HG03575 (cell line): ENCODE data around the gene SOWAHA.

Experiments used
- ATAC-seq: cut with Tn5 transposase; IDR thresholded peaks from one replicate; pipeline ENCODE4 v1.9.1; 2021; ENCODE audit not compliant: unreplicated experiment, insufficient number of reproducible peaks, low FRiP score; ENCODE audit errors: extremely low read depth

Gene SOWAHA

DNA sequence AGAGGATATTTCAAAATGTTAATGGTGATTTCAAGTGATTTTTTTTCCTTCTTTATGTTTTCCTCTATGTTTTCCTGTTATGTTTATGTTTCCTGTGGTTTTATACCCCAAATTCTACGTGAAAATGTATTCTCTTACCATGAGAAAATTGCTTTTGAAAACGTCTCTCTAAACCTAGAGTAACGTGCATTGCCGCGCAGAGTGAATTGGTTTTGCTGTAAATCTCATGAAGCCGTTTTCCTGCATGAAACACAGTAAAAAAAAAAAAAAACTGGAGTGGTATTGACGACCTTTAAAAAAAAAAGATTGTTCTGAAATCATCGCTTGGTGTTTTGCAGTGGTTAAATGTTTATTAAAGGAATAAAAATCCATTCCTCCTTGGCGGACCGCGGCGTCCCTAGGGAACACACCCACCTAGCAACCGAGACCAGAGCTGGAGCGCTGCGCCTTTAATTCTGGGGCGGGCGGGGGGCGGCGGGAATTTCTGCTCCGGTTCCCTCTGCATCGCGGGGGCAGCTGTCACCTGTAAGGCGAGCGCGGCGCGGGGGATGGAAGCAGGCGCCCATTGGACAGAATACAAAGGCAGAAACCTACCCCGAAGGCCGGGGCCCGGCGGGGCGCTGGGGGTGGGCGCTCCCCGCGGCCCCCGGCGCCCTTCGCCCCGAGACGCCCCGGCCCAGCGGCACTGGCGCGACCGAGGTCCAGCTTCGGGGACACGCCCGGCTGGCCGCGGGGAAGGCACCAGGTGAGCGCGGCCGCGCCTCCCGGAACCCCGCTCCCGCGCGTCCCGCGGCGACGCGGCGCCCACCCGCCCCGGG, at the start of gene SOWAHA:
Gene SOWAHA, plus strand, starts transcription at position 522 of the 818 bp plus-strand sequence. CDS start 320 bp downstream, outside the sequence.
- no peak for ATAC-seq

DNA sequence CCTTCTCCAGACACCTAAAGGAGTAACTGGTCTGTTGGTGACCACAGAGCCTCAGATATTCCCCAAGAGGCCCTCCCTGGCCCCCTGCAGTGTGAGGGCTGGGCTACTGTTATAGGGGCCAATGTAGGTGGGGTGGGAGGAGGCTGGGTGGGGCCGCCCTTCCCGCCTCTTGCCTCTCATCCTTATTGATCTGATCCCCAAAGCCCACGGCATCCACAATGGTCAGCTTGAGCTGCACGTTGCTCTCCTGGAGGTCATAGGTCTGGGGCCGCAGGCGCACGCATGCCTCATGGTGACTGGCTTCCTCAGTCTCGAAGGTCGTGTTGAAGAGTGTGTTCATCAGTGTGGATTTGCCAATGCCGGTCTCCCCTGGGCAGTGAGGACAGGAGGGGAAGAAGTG, 49.1 kb upstream of the SOWAHA start:
- ATAC-seq: no peak

DNA sequence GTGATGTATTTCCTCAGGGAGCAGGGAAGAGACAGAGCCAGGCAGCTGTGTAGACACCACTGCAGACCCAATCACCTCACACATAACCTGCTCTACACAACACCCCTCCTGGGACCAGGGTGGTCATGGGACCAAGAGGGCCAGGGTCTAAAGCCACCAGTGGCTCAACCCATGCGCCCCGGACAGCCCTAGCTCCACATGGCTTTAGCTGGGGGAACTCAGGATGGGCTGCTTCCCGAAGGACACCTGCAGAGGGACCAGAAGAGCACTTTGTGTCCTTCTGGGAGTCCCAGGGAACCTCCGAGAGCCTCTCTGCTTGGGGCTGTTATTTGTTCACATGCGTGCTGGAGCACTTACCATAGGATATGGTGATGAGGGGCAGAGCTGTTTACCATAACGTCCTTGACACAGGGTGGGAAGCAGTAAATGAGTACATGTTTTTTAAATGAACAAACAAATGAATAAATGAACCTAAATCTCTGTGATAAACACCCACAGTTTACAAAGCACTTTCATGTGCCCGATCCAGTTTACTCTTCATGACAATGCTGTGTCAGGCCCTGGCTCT, 48.3 kb upstream of the SOWAHA start:
- ATAC-seq: no peak

DNA sequence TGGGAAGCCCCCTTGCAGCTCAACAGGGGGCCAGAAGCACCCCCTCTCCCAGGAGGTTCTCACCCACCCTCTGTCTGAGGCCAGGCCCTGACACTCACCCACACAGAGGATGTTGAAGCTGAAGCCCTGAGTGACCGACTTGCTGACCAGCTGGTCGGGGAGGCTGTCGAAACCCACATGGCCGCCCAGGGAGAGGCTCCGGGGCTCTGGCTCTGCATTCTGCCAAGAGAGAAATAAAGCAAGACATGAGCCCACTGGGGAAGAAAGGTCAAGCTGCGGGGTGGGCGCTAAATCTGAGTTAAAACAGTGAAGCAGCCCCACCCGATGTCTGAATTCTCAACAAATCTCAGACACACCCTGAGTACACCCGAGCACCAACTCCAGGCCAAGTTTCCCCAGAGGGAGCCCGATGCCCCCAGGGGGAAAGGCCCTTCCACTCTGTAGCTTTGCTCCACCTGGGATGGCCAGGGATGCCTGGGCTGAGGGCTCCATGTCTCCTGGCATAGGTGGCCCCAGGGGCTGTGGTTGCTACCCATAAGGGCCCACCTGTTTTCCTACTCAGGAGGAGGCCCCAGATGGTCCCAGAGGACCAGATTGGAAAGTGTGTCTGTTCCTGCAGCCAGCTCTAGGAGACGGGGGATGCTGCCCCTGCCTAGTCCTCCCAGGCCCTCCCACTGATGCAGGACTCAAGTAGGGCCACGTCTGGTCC, 47.6 kb upstream of the SOWAHA start:
- no peak for ATAC-seq

GRCh38 chr5:132766020-132766805, 46.9 kb upstream of the SOWAHA start:
- no peak for ATAC-seq

DNA sequence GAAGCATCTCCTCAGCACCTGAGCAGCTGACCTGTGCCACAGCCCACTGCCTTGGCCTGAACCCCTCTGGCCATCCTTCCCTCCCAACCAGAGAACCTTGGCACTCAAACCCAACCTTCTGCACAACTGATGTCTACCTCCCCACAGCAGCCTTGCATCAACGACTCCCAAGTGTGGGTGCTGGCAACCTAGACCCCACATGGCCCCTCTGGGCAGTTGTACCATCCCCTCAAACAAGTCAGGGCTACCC, 46.4 kb upstream of the SOWAHA start:
- no peak for ATAC-seq

GRCh38 chr5:132767150-132767549, 46.0 kb upstream of the SOWAHA start:
- no peak for ATAC-seq

DNA sequence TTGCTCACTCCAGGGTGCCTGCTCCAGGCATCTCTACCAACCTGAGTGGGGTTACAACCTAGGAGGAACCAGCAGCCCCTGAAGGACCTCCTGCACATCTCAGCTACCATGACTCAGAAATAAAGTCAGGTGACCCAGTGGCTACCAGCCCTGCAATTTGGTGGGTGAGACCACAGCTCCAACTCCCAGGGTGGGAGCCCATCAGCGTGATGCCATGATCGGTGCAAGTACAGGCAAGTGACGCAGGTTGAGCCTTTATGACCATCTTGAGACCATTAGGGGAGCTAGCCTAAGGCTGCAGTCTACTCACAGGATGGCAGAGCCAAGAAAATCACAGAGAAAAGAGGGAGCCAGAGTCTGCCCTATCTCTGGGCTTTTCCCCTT, 44.6 kb upstream of the SOWAHA start:
- ATAC-seq: no peak

DNA sequence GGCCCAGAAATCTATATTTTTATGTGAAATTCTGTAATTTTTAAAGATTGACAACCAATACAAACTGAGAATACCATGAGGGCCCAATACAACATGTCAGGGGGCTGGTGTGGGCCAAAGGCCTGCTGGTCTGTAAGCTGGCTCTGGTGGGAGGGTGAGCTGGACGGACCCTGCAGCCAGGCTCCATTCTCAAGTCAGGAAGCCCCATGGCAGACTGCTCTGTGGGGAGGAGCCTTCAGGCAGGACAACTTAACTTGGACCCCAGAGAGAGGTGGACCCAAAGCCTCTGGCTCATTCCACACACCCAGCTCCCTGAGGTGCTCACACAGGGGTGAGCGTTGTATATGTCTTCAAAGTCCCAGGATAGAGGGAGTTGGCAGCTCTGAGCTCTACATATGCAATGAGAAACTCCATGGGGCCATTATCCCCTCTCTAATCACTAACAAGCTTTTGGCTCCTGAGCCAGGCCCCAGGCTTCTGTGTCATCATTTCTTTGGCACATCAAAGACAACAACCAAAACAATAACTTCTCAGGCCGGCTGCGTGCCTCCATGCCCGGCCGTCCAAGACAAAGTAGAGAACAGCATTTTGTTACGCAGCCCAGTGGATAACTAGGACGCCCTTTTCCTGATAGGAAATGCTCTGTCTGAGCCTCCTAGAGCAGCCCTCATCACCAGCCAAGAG, 42.5 kb upstream of the SOWAHA start:
- ATAC-seq: no peak

DNA sequence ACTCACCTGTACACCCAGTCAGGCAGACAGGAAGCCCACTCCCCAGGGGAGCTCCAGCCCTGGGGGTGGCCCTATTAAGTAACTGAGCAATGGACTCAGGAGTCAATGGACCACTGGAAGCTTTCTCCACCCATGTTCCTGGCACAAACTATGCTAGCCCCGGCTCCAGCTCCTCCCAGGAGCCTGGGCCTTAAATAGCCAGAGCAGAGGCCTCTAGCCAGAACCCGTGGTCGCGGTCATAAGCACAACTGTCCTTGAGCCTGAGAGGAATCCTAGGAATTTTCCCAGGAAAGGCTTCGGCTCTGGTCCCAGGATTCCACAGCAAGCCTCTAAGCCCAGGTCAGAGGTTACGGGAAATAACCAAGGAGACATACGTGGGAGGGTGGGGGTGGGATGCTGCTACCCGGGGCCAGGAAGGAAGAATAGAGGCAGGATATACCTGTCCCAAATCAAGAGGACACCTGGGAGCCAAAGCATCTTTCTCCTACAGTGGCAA, 41.6 kb upstream of the SOWAHA start:
- no peak for ATAC-seq

DNA sequence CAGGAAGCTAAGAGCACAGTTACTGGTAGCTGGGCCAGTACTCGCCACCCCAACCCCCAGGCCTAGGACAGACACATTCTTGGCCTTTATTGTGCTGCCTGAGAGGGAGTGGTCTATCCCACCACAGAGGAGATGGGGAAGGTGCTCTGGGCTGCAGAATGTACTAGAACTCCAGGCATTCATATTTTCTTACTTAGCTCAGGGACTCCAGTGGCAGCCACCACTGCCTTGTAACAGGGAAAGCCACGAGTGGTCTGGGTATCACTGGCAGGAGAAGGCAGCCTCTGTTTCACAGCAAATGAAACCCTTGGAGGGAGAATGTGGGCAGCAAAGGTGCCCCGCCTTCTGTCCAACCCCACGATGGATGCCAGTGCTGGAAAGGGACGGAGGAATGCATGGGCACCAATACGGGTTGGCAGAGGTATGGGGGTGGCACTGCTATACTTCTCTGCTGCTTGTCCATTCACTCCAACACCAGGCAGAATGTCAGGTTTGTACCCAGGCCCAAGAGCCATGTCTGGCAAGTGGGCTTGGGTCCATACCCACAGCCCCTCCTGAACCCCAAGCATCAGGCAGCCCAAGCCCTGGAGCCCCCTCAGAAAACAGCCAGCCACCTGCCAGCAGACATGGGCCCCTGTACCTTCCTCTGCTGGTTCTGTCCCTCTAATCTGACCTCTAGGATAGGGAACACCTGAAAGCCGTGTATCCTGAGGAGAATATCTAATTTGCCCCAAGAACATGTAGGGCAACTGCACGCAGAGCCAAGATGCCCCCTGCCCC, 40.6 kb upstream of the SOWAHA start:
- ATAC-seq: no peak

- no peak for ATAC-seq
Observed at GRCh38 chr5:132773114-132773513, 40.0 kb upstream of the SOWAHA start.

- no peak for ATAC-seq
Observed at GRCh38 chr5:132773601-132774355, 39.3 kb upstream of the SOWAHA start.

GRCh38 chr5:132774406-132774805, 38.7 kb upstream of the SOWAHA start:
- no peak for ATAC-seq

GRCh38 chr5:132774896-132775295, 38.2 kb upstream of the SOWAHA start:
- no peak for ATAC-seq

DNA sequence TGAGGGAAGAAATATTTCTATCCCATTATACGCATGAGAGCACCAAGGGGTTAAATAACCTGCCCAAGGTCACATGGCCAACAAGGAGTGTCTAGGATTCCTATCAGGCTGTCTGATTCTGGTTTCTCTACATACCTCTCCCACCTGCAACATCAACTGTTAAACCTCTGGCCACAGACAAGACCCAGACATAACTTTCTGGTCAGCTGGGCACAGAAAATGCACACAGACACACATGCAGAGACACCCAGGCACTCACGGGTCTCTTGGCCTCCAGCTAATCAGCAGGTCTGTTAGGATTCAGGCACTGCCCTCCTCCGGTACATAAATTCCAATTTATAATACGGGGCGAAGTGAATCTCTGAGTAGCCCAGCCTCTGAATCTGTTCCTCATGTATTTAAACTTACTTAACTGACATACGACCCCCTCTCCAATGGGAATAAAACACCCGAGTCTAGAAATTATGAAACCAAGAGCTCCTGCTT, 37.6 kb upstream of the SOWAHA start:
- ATAC-seq: no peak

DNA sequence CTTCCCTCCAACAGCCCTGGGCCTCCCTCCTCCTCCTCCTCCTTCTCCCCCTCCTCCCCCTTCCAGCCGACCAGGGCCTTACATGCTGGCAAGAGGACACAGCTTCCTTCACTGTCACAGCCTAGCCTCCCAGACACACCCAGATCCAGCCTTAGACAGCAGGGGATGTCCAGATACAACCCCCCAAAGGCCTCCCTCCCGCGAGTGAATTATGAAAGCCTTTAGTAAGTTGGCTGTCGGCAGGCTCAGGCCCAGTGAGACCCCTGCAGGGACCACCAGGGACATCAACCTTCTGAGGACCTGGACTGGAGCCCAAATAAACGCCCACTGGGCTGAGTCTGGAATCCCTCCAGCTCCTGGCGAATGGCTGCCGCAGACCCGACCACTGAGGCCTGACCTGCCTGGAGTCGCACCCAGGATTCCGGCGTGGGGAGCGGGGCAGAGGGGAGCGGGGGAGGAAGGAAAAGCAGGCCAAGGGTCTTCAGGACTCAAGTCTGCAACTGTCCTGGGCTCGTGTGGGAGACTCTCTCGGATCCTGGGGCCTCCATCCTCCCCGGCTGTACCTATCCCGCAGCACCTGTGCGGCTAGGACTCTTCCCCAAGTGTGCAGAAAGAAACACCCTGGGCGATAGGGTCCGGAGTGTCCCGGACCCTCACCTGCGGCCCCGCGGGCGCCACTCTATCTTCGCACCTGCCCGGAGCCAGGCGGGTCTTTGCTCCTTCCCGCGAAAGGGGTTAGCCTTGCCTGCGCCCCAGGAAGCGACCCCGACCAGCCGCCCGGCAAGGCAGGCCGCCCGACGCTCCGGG, 36.8 kb upstream of the SOWAHA start:
- no peak for ATAC-seq
